Spleen (tissue), 7 donors: ENCODE results near the gene MFSD2B.
"Not testable (repeated sequence)": the region's sequence is repeated elsewhere in the genome, so short reads cannot be mapped to it uniquely, and the experiment has no call there.

Source experiments
- POLR2A ChIP-seq, 3 donors: fragments of 450-650 bp; IDR thresholded peaks; one replicate each; pipeline ENCODE4 v1.5.1; 2017; ENCODE audit warnings: antibody characterized with exemption in 3 of 3, mild to moderate bottlenecking in 1 of 3
- POLR2AphosphoS5 ChIP-seq, 3 donors: sonication (generic); formaldehyde crosslinking; IDR thresholded peaks; one replicate each; pipeline ENCODE4 v1.5.1; 2017; ENCODE audit warnings: antibody characterized with exemption in 3 of 3
- TF ChIP-seq, protein P1 (sequence below), 11 experiments: fragments of 200-600 bp in 7 of 11; fragments of 450-650 bp in 4 of 11; sonication (generic) in 4 of 11; IDR thresholded peaks in 8 of 11; conservative IDR thresholded peaks in 3 of 11; 1 replicate in 7 of 11; 2 replicates in 4 of 11; pipeline versions ENCODE4 v1.4.0 to v1.8.0; 2016 to 2021; ENCODE audit warnings: antibody characterized with exemption in 11 of 11, inconsistent platforms in 4 of 11, mild to moderate bottlenecking in 1 of 11
- donor health status: DM: no; HTN: no; CAD: no; lungs with moderate emphysema.
- donor health status: DM: no; HTN: no; CAD: no.
- donor health status: DM: no; HTN: no; CAD: no.

DNA sequence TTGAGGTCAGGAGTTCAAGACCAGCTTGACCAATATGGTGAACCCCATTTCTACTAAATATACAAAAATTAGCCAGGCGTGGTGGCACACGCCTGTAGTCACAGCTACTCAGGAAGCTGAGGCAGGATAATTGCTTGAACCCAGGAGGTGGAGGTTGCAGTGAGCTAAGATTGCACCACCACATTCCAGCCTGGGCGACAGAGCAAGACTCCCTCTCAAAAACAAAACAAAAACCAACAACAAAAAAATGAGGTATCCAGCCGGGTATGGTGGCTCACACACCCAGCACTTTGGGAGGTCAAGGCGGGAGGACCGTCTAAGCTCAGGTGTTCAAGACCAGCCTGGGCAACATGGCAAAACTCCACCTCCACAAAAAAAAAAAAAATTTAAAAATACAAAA lies 5.0 kb downstream of the MFSD2B start:
- TF ChIP-seq, protein P1, sequence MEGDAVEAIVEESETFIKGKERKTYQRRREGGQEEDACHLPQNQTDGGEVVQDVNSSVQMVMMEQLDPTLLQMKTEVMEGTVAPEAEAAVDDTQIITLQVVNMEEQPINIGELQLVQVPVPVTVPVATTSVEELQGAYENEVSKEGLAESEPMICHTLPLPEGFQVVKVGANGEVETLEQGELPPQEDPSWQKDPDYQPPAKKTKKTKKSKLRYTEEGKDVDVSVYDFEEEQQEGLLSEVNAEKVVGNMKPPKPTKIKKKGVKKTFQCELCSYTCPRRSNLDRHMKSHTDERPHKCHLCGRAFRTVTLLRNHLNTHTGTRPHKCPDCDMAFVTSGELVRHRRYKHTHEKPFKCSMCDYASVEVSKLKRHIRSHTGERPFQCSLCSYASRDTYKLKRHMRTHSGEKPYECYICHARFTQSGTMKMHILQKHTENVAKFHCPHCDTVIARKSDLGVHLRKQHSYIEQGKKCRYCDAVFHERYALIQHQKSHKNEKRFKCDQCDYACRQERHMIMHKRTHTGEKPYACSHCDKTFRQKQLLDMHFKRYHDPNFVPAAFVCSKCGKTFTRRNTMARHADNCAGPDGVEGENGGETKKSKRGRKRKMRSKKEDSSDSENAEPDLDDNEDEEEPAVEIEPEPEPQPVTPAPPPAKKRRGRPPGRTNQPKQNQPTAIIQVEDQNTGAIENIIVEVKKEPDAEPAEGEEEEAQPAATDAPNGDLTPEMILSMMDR (IDR thresholded peaks at IDR 0.05 in 8 of 11, conservative IDR thresholded peaks at IDR 0.05 in 3 of 11), result not testable (repeated sequence)
- TF ChIP-seq POLR2A, POLR2AphosphoS5 (IDR thresholded peaks at IDR 0.05): not testable (repeated sequence)
